Tibial nerve (tissue), 4 donors: Measurements from ENCODE around the gene ARHGEF4.

ENCODE experiments used
- EP300 ChIP-seq, 2 donors: sonication (generic); formaldehyde crosslinking; IDR thresholded peaks; one replicate each; pipeline ENCODE4 v1.6.1; 2017; ENCODE audit warnings: antibody characterized with exemption in 2 of 2, mild to moderate bottlenecking in 1 of 2
- POLR2A ChIP-seq, 2 donors: fragments of 450-650 bp; IDR thresholded peaks; one replicate each; pipeline ENCODE4 v1.6.1; 2017; ENCODE audit warnings: antibody characterized with exemption in 2 of 2, mild to moderate bottlenecking in 2 of 2, moderate library complexity in 2 of 2
- TF ChIP-seq, protein P1 (sequence below), 5 experiments: fragments of 200-600 bp in 3 of 5; fragments of 450-650 bp in 2 of 5; sonication (generic) in 3 of 5; IDR thresholded peaks; one replicate each; pipeline ENCODE4 v1.5.1; 2016 to 2019; ENCODE audit warnings: antibody characterized with exemption in 5 of 5, mild to moderate bottlenecking in 3 of 5, moderate library complexity in 2 of 5

- TF ChIP-seq, protein P1, sequence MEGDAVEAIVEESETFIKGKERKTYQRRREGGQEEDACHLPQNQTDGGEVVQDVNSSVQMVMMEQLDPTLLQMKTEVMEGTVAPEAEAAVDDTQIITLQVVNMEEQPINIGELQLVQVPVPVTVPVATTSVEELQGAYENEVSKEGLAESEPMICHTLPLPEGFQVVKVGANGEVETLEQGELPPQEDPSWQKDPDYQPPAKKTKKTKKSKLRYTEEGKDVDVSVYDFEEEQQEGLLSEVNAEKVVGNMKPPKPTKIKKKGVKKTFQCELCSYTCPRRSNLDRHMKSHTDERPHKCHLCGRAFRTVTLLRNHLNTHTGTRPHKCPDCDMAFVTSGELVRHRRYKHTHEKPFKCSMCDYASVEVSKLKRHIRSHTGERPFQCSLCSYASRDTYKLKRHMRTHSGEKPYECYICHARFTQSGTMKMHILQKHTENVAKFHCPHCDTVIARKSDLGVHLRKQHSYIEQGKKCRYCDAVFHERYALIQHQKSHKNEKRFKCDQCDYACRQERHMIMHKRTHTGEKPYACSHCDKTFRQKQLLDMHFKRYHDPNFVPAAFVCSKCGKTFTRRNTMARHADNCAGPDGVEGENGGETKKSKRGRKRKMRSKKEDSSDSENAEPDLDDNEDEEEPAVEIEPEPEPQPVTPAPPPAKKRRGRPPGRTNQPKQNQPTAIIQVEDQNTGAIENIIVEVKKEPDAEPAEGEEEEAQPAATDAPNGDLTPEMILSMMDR (IDR thresholded peaks at IDR 0.05), result no peak
- no peak for TF ChIP-seq POLR2A (IDR thresholded peaks at IDR 0.05)
- TF ChIP-seq EP300 (IDR thresholded peaks at IDR 0.05), result no peak
Measured at GRCh38 chr2:130835766-130836015, 1.0 kb upstream of the ARHGEF4 start.
